Endometrial microvascular endothelial cells (primary cell): ENCODE data around the gene PPP1R17. TPM values are rescaled to one million over a fixed set of nuclear protein-coding genes. Genes with fewer than 3 reads are reported as not detected.

Source experiments
- in situ Hi-C: cut with HindIII; loops from 2 replicates; pipeline ENCODE4 v1.10.0; 2017; ENCODE audit warnings: low sequenced_read_pairs, low pct_unique_long_range_greater_than_20kb; ENCODE audit errors: inconsistent ontology term
- total RNA-seq: library from RNA; depleted of rRNA; stranded (reverse); fragments of >200 nt; gene quantifications from one replicate; pipeline ENCODE4 v1.2.3, GENCODE V29; 2015; ENCODE audit errors: inconsistent ontology term

The PPP1R17 gene
- total RNA-seq = not detected

GRCh38 chr7:31687024-31687748 lies at the start of gene PPP1R17:
TSS of gene PPP1R17 (plus strand) at chr7:31687215. CDS start at chr7:31692442, 5,227 bp downstream.
- in situ Hi-C loops = no loop called here

GRCh38 chr7:31640381-31640780 lies 46.6 kb upstream of the PPP1R17 start:
- in situ Hi-C loops = no loop called here

- in situ Hi-C loops = no loop called here
Measured at GRCh38 chr7:31642681-31643115, 44.3 kb upstream of the PPP1R17 start.

GRCh38 chr7:31646942-31647341 lies 40.1 kb upstream of the PPP1R17 start:
- in situ Hi-C loops = no loop called here

- in situ Hi-C loops = no loop called here
Measured at GRCh38 chr7:31647511-31647910, 39.5 kb upstream of the PPP1R17 start.

- in situ Hi-C loops = no loop called here
Measured at GRCh38 chr7:31648288-31648687, 38.7 kb upstream of the PPP1R17 start.

- in situ Hi-C loops = no loop called here
Measured at GRCh38 chr7:31648880-31649279, 38.1 kb upstream of the PPP1R17 start.

- in situ Hi-C loops = no loop called here
Measured at GRCh38 chr7:31651234-31652062, 35.6 kb upstream of the PPP1R17 start.

- in situ Hi-C loops = no loop called here
Measured at GRCh38 chr7:31652063-31652326, 35.0 kb upstream of the PPP1R17 start.

GRCh38 chr7:31663072-31663471 lies 23.9 kb upstream of the PPP1R17 start:
- in situ Hi-C loops = no loop called here

- in situ Hi-C loops = no loop called here
Measured at GRCh38 chr7:31664890-31665289, 22.1 kb upstream of the PPP1R17 start.

- in situ Hi-C loops = no loop called here
Measured at GRCh38 chr7:31665546-31665945, 21.5 kb upstream of the PPP1R17 start.

GRCh38 chr7:31669461-31669860 lies 17.6 kb upstream of the PPP1R17 start:
- in situ Hi-C loops = no loop called here

GRCh38 chr7:31679574-31680305 lies 7.3 kb upstream of the PPP1R17 start:
- in situ Hi-C loops = no loop called here

GRCh38 chr7:31683445-31684225 lies 3.4 kb upstream of the PPP1R17 start:
- in situ Hi-C loops = no loop called here

GRCh38 chr7:31688372-31688771 lies 1.4 kb downstream of the PPP1R17 start:
- in situ Hi-C loops = no loop called here

GRCh38 chr7:31688996-31689395 lies 2.0 kb downstream of the PPP1R17 start:
- in situ Hi-C loops = no loop called here

- in situ Hi-C loops = no loop called here
Measured at GRCh38 chr7:31690935-31691334, 3.9 kb downstream of the PPP1R17 start.

- in situ Hi-C loops = no loop called here
Measured at GRCh38 chr7:31692451-31692850, 5.4 kb downstream of the PPP1R17 start.
